Thyroid gland (tissue), 4 donors: ENCODE measurements around the gene HSPB6.
"Not testable (repeated sequence)": the region's sequence is repeated elsewhere in the genome, so short reads cannot be mapped to it uniquely, and the experiment has no call there.

Experiments
- CTCF ChIP-seq, 6 experiments: fragments of 200-600 bp in 3 of 6; fragments of 450-650 bp in 3 of 6; sonication (generic) in 3 of 6; IDR thresholded peaks; one replicate each; pipeline ENCODE4 v1.5.1; 2016 to 2019; ENCODE audit warnings: antibody characterized with exemption in 6 of 6, mild to moderate bottlenecking in 2 of 6, inconsistent platforms in 1 of 6, moderate library complexity in 1 of 6
- POLR2A ChIP-seq, 2 donors: fragments of 450-650 bp; IDR thresholded peaks; one replicate each; pipeline ENCODE4 v1.6.1; 2017; ENCODE audit warnings: antibody characterized with exemption in 2 of 2, mild to moderate bottlenecking in 2 of 2, moderate library complexity in 1 of 2

GRCh38 chr19:35772362-35772761 lies 15.5 kb upstream of the HSPB6 start:
- not testable (repeated sequence) for TF ChIP-seq CTCF, POLR2A (IDR thresholded peaks at IDR 0.05)
